ENCODE results near the gene RCOR3.

DNA sequence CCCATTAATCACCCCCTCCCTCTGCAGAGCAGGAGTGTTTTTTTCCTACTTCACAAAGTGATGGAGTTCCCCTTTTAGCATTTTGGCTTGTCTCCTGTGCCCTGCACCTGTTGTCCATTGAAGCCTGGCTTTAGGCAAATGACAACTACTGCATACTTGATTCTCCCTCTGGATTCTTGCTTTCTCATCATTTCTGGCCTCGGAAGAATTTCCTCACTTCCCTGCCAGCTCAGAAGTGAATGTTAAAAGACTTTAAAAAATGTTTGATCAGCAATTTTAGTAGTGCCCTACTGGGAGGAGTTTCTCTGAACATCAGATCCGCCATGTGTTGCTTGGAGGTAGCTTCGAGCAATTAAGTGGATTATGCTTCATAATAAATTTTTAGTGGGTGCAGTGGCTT, 28.1 kb downstream of the RCOR3 start:
- TF ChIP-seq JUNB (IDR thresholded peaks at IDR 0.05) (no peak), REST (IDR thresholded peaks at IDR 0.05; ENCODE audit: low read depth, low read length) (no peak), ATF3 (IDR thresholded peaks at IDR 0.05; ENCODE audit: borderline replicate concordance, extremely low read depth, low read depth, low read length) (no peak), EZH2 (IDR thresholded peaks at IDR 0.05; ENCODE audit: borderline replicate concordance, control insufficient read depth, low read depth, low read length) (no peak), NR2C2 (IDR thresholded peaks at IDR 0.05; ENCODE audit: borderline replicate concordance, control insufficient read depth, insufficient read length, low read depth) (no peak), KDM1A (IDR thresholded peaks at IDR 0.05; ENCODE audit: borderline replicate concordance) (no peak), ZNF274 (IDR thresholded peaks at IDR 0.05; ENCODE audit: insufficient read depth, insufficient read length) (no peak), TCF7 (IDR thresholded peaks at IDR 0.05; ENCODE audit: borderline replicate concordance) (no peak)

All from GM12878 (cell line).